GM13977 (cell line): ENCODE data around the gene ELOVL3.

Source experiments
- DNase-seq: peaks from one replicate; pipeline ENCODE4 v3.0.0; 2012; ENCODE audit warnings: low spot score
- in situ Hi-C: fragments of 300-500 bp; cut with MboI; formaldehyde crosslinking; loops from one replicate; pipeline ENCODE4 v1.12.0; 2022; ENCODE audit warnings: low sequenced_read_pairs, low pct_unique_long_range_greater_than_20kb, mixed read lengths, inconsistent platforms; ENCODE audit not compliant: unreplicated experiment
- TF ChIP-seq, protein P1 (sequence below): IDR thresholded peaks from 2 replicates; pipeline ENCODE4 v1.5.1; 2012; ENCODE audit warnings: mild to moderate bottlenecking, control low read depth; ENCODE audit not compliant: insufficient read depth; ENCODE audit errors: extremely low read depth, missing control alignments

Gene ELOVL3

DNA sequence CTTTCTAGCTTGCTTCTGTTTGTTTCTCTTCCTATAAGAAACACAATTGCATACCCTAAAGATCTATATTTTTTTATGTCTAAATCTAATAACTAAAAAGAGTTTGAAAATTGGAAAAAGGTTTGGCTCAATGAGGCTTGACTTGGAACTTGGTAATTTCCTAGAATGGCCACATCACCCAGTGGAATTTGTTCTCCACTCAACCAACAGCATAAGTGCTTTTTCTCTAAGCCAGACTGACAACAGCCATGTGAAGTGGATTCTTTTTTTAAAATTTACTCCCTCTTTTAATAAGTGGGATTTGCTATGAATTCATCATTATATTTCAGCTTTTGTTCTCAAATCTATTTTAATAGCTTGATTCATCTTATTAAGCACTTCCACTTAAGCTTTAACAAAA is 53.0 kb downstream of the ELOVL3 start:
- TF ChIP-seq, protein P1, sequence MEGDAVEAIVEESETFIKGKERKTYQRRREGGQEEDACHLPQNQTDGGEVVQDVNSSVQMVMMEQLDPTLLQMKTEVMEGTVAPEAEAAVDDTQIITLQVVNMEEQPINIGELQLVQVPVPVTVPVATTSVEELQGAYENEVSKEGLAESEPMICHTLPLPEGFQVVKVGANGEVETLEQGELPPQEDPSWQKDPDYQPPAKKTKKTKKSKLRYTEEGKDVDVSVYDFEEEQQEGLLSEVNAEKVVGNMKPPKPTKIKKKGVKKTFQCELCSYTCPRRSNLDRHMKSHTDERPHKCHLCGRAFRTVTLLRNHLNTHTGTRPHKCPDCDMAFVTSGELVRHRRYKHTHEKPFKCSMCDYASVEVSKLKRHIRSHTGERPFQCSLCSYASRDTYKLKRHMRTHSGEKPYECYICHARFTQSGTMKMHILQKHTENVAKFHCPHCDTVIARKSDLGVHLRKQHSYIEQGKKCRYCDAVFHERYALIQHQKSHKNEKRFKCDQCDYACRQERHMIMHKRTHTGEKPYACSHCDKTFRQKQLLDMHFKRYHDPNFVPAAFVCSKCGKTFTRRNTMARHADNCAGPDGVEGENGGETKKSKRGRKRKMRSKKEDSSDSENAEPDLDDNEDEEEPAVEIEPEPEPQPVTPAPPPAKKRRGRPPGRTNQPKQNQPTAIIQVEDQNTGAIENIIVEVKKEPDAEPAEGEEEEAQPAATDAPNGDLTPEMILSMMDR = no peak
- DNase-seq = no peak
- in situ Hi-C loops = no loop called here
